ENCODE data around the gene PHACTR2. TPM values are rescaled to one million over a fixed set of nuclear protein-coding genes. Genes with fewer than 3 reads are reported as not detected.
"Not testable (repeated sequence)": the region's sequence is repeated elsewhere in the genome, so short reads cannot be mapped to it uniquely, and the experiment has no call there.

PHACTR2 gene
- 10 to 100 TPM; 26.6 to 48.8 (median 37.5) TPM for polyA plus RNA-seq (ENCODE audit: insufficient read length in 10 of 10)
- long read RNA-seq, donor 1, partial matches to known transcripts: 0 of 3 reads
- long read RNA-seq, donor 1, other reads (novel, unspliced or antisense): 0 of 3 reads
- long read RNA-seq, donor 2, full-length matches to known transcripts: 6 of 6 reads
- long read RNA-seq, donor 2, partial matches to known transcripts: 0 of 6 reads
- long read RNA-seq, donor 2, other reads (novel, unspliced or antisense): 0 of 6 reads
- long read RNA-seq, donor 3: 0 reads
- long read RNA-seq, donor 4, full-length matches to known transcripts: 2 of 2 reads
- long read RNA-seq, donor 4, partial matches to known transcripts: 0 of 2 reads
- long read RNA-seq, donor 4, other reads (novel, unspliced or antisense): 0 of 2 reads
- long read RNA-seq, donor 5, partial matches to known transcripts: 47 of 54 reads
- long read RNA-seq, donor 5, other reads (novel, unspliced or antisense): 0 of 54 reads
- long read RNA-seq, donor 6, full-length matches to known transcripts: 5 of 10 reads
- long read RNA-seq, donor 6, partial matches to known transcripts: 5 of 10 reads
- long read RNA-seq, donor 6, other reads (novel, unspliced or antisense): 0 of 10 reads
- long read RNA-seq, donor 7, full-length matches to known transcripts: 9 of 9 reads
- long read RNA-seq, donor 7, partial matches to known transcripts: 0 of 9 reads
- long read RNA-seq, donor 7, other reads (novel, unspliced or antisense): 0 of 9 reads
- long read RNA-seq, donor 8, full-length matches to known transcripts: 2 of 2 reads
- long read RNA-seq, donor 8, partial matches to known transcripts: 0 of 2 reads
- long read RNA-seq, donor 8, other reads (novel, unspliced or antisense): 0 of 2 reads
- long read RNA-seq, donor 9, partial matches to known transcripts: 0 of 2 reads
- long read RNA-seq, donor 9, other reads (novel, unspliced or antisense): 0 of 2 reads

GRCh38 chr6:143677891-143678791 is at the start of gene PHACTR2:
TSS of gene PHACTR2 (plus strand) at chr6:143677965. CDS start at chr6:143678164, 199 bp downstream.
- DNase-seq: peak; percentile 89 to 97 (median 94)

GRCh38 chr6:143629104-143630080 is 48.4 kb upstream of the PHACTR2 start:
- DNase-seq: peak in 1 of 3 donors; percentile 26

GRCh38 chr6:143631196-143631595 is 46.6 kb upstream of the PHACTR2 start:
- not testable (repeated sequence) for DNase-seq

- DNase-seq: no peak
These were observed 44.9 kb upstream of the PHACTR2 start for GRCh38 chr6:143632894-143633293.

- no peak for DNase-seq
These were observed 43.3 kb upstream of the PHACTR2 start for GRCh38 chr6:143634486-143634885.

- DNase-seq: no peak
These were observed 40.1 kb upstream of the PHACTR2 start for GRCh38 chr6:143637691-143638090.

GRCh38 chr6:143642403-143642802 is 35.4 kb upstream of the PHACTR2 start:
- DNase-seq: no peak

GRCh38 chr6:143647191-143647590 is 30.6 kb upstream of the PHACTR2 start:
- no peak for DNase-seq

- DNase-seq: no peak
These were observed 30.0 kb upstream of the PHACTR2 start for GRCh38 chr6:143647732-143648131.

- DNase-seq: not testable (repeated sequence)
These were observed 28.4 kb upstream of the PHACTR2 start for GRCh38 chr6:143649319-143649718.

GRCh38 chr6:143651328-143651727 is 26.4 kb upstream of the PHACTR2 start:
- not testable (repeated sequence) for DNase-seq

- peak in 2 of 3 donors; percentile 58 to 86 for DNase-seq
These were observed 24.9 kb upstream of the PHACTR2 start for GRCh38 chr6:143652841-143653331.

- no peak for DNase-seq
These were observed 22.2 kb upstream of the PHACTR2 start for GRCh38 chr6:143655541-143655940.

GRCh38 chr6:143656026-143656425 is 21.7 kb upstream of the PHACTR2 start:
- DNase-seq: no peak

GRCh38 chr6:143657809-143658208 is 20.0 kb upstream of the PHACTR2 start:
- no peak for DNase-seq

GRCh38 chr6:143660170-143660569 is 17.6 kb upstream of the PHACTR2 start:
- DNase-seq: not testable (repeated sequence)

- DNase-seq: no peak
These were observed 13.6 kb upstream of the PHACTR2 start for GRCh38 chr6:143664171-143664570.

GRCh38 chr6:143666007-143666406 is 11.8 kb upstream of the PHACTR2 start:
- DNase-seq: not testable (repeated sequence)

GRCh38 chr6:143669483-143669882 is 8.3 kb upstream of the PHACTR2 start:
- DNase-seq: not testable (repeated sequence)

GRCh38 chr6:143673669-143674068 is 4.1 kb upstream of the PHACTR2 start:
- DNase-seq: peak; percentile 76 to 89 (median 78)

All from muscle of back (tissue), 13 donors.